ENCODE measurements around the gene SDHAF1. TPM values are rescaled to one million over a fixed set of nuclear protein-coding genes. Genes with fewer than 3 reads are reported as not detected.

SDHAF1 gene
- total RNA-seq, 2 donors from 2014 or later: 12.9 to 14.1 TPM

DNA sequence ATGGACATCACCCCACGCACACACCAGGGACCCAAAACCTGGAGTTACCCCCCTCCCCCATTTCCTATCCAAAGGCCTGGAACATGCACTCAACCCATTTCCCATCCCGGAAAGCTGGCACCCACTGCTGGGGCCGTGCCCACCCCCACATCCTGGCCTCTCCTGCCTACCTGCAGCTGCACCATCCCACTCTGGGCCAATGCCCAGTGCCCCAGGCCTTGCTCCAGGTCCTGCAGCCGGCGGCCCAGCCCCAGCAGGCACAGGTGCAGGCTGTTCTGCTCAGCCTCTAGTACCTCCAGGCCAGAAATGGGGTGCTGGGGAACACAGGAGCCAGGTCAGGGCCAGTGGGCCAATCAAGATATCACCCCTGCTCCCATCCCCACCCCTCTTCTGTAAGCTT lies 12.0 kb downstream of the SDHAF1 start:
- Histone ChIP-seq H3K4me3 (ENCODE audit: low read length) (no peak overlapping the region), H3K9me3 (ENCODE audit: control insufficient read depth, low read length) (no peaks in the 10 kb centered on the region), H3K27ac (ENCODE audit: low read depth, low read length) (no peak overlapping the region), H3K27me3 (ENCODE audit: control insufficient read depth, insufficient read depth, low read length, poor library complexity, severe bottlenecking) (no peaks in the 10 kb centered on the region), H3K36me3 (ENCODE audit: control insufficient read depth, insufficient read depth, low read length) (no peaks in the 10 kb centered on the region), H3K9ac (ENCODE audit: extremely low read depth, low read length, poor library complexity, severe bottlenecking) (no peak overlapping the region), H3K4me1 (ENCODE audit: control insufficient read depth, insufficient read depth, low read length) (no peaks in the 10 kb centered on the region)
- WGBS, 2 experiments (ENCODE audit: insufficient coverage in 1 of 2, insufficient read length in 1 of 2): 92 to 100% methylated on average over 2 to 5 of the region's 5 CpGs
- Mint-ChIP-seq H3K9me3 (no peaks in the 10 kb centered on the region), H3K4me3 (peak overlapping the region; percentile 88), H3K36me3 (ENCODE audit: low read depth) (peaks cover 31% of the 10 kb centered on the region), H3K27me3 (ENCODE audit: insufficient read depth) (peaks cover 4% of the 10 kb centered on the region), H3K4me1 (peaks cover 13% of the 10 kb centered on the region), H3K27ac (no peak overlapping the region)
- DNase-seq: no peak
- no peak for TF ChIP-seq CTCF (conservative IDR thresholded peaks at IDR 0.05)

DNA sequence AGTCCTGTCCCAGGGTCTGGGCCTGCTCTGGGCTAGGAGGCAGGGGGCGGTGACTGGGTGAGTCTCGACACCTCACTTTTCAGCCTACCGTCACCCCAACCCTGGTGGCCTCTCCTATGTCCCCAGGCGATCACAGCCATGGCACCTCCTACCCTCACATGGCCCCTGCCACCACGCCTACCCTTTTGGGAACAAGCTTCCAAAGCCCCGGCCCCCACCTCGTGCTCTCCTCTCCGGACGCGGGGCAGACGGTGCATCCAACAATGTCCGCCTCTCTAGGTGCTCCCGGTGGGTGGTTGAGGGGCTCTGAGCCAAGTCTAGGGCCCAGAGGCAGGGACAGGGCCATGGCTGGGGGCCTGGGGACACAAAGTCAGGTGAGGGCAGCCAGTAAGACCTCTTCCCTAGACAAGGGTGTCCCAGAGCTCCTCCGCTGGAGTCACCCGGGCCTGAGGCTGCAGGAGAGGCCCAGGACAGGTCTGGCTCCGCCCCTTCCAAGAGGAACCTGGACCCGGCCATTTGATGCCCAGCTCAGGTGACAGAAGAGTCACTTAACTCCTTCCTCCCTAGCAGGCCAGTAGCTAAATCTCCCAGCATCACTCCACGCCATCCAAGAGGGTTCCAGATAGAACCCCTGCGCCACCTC lies 13.5 kb downstream of the SDHAF1 start, which contains the start of gene SYNE4:
Gene SYNE4, minus strand, starts transcription at position 478 of the 643 bp plus-strand sequence. Its CDS starts 132 bp downstream, at position 346.
- Mint-ChIP-seq H3K4me1 (peaks cover 17% of the 10 kb centered on the region), H3K27ac (peak within 1 kb of the TSS; percentile 93), H3K27me3 (ENCODE audit: insufficient read depth) (peaks cover 4% of the 10 kb centered on the region), H3K9me3 (no peaks in the 10 kb centered on the region), H3K4me3 (peak within 1 kb of the TSS; percentile 88), H3K36me3 (ENCODE audit: low read depth) (peaks cover 21% of the 10 kb centered on the region)
- Histone ChIP-seq H3K27ac (ENCODE audit: low read depth, low read length) (no peak within 1 kb of the TSS), H3K4me3 (ENCODE audit: low read length) (peak within 1 kb of the TSS; percentile 64), H3K9me3 (ENCODE audit: control insufficient read depth, low read length) (no peaks in the 10 kb centered on the region), H3K27me3 (ENCODE audit: control insufficient read depth, insufficient read depth, low read length, poor library complexity, severe bottlenecking) (no peaks in the 10 kb centered on the region), H3K9ac (ENCODE audit: extremely low read depth, low read length, poor library complexity, severe bottlenecking) (no peak within 1 kb of the TSS), H3K36me3 (ENCODE audit: control insufficient read depth, insufficient read depth, low read length) (no peaks in the 10 kb centered on the region), H3K4me1 (ENCODE audit: control insufficient read depth, insufficient read depth, low read length) (no peaks in the 10 kb centered on the region)
- TF ChIP-seq CTCF (conservative IDR thresholded peaks at IDR 0.05): no peak
- WGBS, 2 experiments (ENCODE audit: insufficient coverage in 1 of 2, insufficient read length in 1 of 2): 68 to 76% methylated on average over 11 to 19 of the region's 19 CpGs
- DNase-seq: peak; percentile 95

DNA sequence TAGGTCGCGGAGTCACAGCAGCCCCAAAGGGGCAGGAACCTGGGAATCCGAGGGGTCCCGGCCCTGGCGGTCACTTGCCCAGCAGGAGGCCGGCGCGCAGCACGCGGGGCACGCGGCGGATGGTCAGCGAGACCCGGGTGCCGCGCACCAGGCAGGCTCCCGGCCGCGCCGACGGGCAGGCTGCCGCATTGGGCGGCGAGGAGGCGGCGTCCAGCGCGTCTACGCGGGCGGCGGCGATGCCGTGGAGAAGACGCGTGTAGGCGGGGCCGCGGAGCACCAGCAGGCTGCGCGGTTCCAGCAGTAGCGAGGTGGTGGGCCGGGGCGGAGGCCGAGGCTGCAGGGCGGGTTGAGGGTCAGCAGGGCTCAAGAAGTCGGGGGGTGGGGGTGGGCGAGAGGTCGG lies 14.2 kb downstream of the SDHAF1 start:
- Histone ChIP-seq H3K4me1 (ENCODE audit: control insufficient read depth, insufficient read depth, low read length) (no peaks in the 10 kb centered on the region), H3K27ac (ENCODE audit: low read depth, low read length) (no peak overlapping the region), H3K9me3 (ENCODE audit: control insufficient read depth, low read length) (no peaks in the 10 kb centered on the region), H3K9ac (ENCODE audit: extremely low read depth, low read length, poor library complexity, severe bottlenecking) (no peak overlapping the region), H3K4me3 (ENCODE audit: low read length) (peak overlapping the region; percentile 64), H3K27me3 (ENCODE audit: control insufficient read depth, insufficient read depth, low read length, poor library complexity, severe bottlenecking) (no peaks in the 10 kb centered on the region), H3K36me3 (ENCODE audit: control insufficient read depth, insufficient read depth, low read length) (no peaks in the 10 kb centered on the region)
- Mint-ChIP-seq H3K4me3 (peak overlapping the region; percentile 88), H3K27ac (no peak overlapping the region), H3K9me3 (no peaks in the 10 kb centered on the region), H3K27me3 (ENCODE audit: insufficient read depth) (peaks cover 4% of the 10 kb centered on the region), H3K4me1 (peaks cover 20% of the 10 kb centered on the region), H3K36me3 (ENCODE audit: low read depth) (peaks cover 17% of the 10 kb centered on the region)
- 1 to 12% methylated on average over 18 to 50 of the region's 50 CpGs for WGBS, 2 experiments (ENCODE audit: insufficient coverage in 1 of 2, insufficient read length in 1 of 2)
- no peak for TF ChIP-seq CTCF (conservative IDR thresholded peaks at IDR 0.05)
- peak; percentile 83 for DNase-seq

Data from endodermal cell (in vitro differentiated cells).